Heart right ventricle (tissue), 16 donors: ENCODE results near the gene FAM83F. TPM values are rescaled to one million over a fixed set of nuclear protein-coding genes. Genes with fewer than 3 reads are reported as not detected.
"Not testable (repeated sequence)": the region's sequence is repeated elsewhere in the genome, so short reads cannot be mapped to it uniquely, and the experiment has no call there.

Source experiments
- ATAC-seq, 8 donors: fragments of 200-7000 bp; cut with Tn5 transposase; one replicate each; pipeline ENCODE4 v1.9.1; 2020; ENCODE audit warnings: mild to moderate bottlenecking in 8 of 8, moderate library complexity in 8 of 8, moderate number of reproducible peaks in 1 of 8
- DNase-seq, 2 donors: peaks; one replicate each; pipeline ENCODE4 v3.0.0-alpha.2; 2020
- H3K27ac ChIP-seq, 10 donors: fragments of 200-600 bp; sonication (generic) in 2 of 10; one replicate each; pipeline versions ENCODE4 v1.5.0 to v1.8.0; 2020 to 2022; ENCODE audit warnings: mild to moderate bottlenecking in 3 of 10
- H3K27me3 ChIP-seq, 7 donors: fragments of 200-600 bp; one replicate each; pipeline ENCODE4 v1.8.0; 2021 to 2022; ENCODE audit warnings: mild to moderate bottlenecking in 2 of 7
- H3K36me3 ChIP-seq, 9 donors: fragments of 200-600 bp; sonication (generic) in 1 of 9; one replicate each; pipeline versions ENCODE4 v1.5.0 to v1.8.0; 2020 to 2022; ENCODE audit warnings: mild to moderate bottlenecking in 2 of 9
- H3K4me1 ChIP-seq, 9 donors: fragments of 200-600 bp; sonication (generic) in 1 of 9; one replicate each; pipeline versions ENCODE4 v1.5.0 to v1.8.0; 2020 to 2022; ENCODE audit warnings: mild to moderate bottlenecking in 4 of 9
- H3K4me3 ChIP-seq, 10 donors: fragments of 200-600 bp; sonication (generic) in 2 of 10; one replicate each; pipeline versions ENCODE4 v1.5.0 to v1.8.0; 2020 to 2022; ENCODE audit warnings: mild to moderate bottlenecking in 7 of 10, moderate library complexity in 2 of 10
- H3K9me3 ChIP-seq, 11 donors: fragments of 200-600 bp in 10 of 11; sonication (generic) in 2 of 11; one replicate each; pipeline versions ENCODE4 v1.5.0 to v1.8.0; 2013 to 2022; ENCODE audit warnings: mild to moderate bottlenecking in 2 of 11, control low read depth in 1 of 11, moderate library complexity in 1 of 11
- CTCF ChIP-seq, 9 donors: fragments of 200-600 bp; sonication (generic) in 2 of 9; IDR thresholded peaks; one replicate each; pipeline versions ENCODE4 v1.5.0 to v1.8.0; 2021 to 2022; ENCODE audit warnings: antibody characterized with exemption in 9 of 9, mild to moderate bottlenecking in 5 of 9, moderate library complexity in 1 of 9
- WGBS, 2 donors: extraction: QIAGEN DNeasy Blood & Tissue Kit; methylation state at CpG; one replicate each; pipeline ENCODE4 v1.1.7; 2013; ENCODE audit warnings: inconsistent platforms in 1 of 2; 5-methylcytosine and 5-hydroxymethylcytosine counted together
- intact Hi-C, 10 donors: fragments of 100-400 bp; cut with DNase I; formaldehyde crosslinking; loops; one replicate each; pipeline versions ENCODE4 v1.11.1 to v1.14.2; 2022
- polyA plus RNA-seq, 2 donors: library from polyadenylated mRNA; stranded (reverse); fragments of 200-250 nt; gene quantifications; one replicate each; pipeline ENCODE4 v1.2.3, GENCODE V29; 2013
- total RNA-seq, 10 donors: library from RNA; stranded (reverse); fragmentation: NEBNext Ultra II Directional in 3 of 10; extraction: Animal tissue kit (Norgen Biotek cat#: 25700) in 3 of 10; gene quantifications; one replicate each; pipeline versions ENCODE4 v1.2.1 to v1.2.4, GENCODE V29; 2021 to 2023
- donor health status: Arrhythmogenic right ventricular cardiomyopathy.
- donor health status: ischemic (EF 13 %, LVEDD 7.1; RV severe dilation, severe dysfunction).
- donor health status: healthy with polysubstance abuse.
- donor health status: DM: no; HTN: yes; CAD: no.
- donor health status: DM: no; HTN: no; CAD: no.
- donor health status: ischemic (EF 25% LVEDD 6.9; RV normal size, moderate dysfunction).
- donor health status: ischemic (EF 25% LVEDD 5.7; RV mildly dilated, moderate dysfunction).
- donor health status: healthy.
- donor health status: DM: yes; HTN: yes; CAD: no.
- donor health status: Ischemic cardiomyopathy.
- donor health status: ischemic (EF 35%, LVEDD 5.7; RV mildly dilated, moderate dysfunction).
- donor health status: nonischemic (EF 11% LVEDD 7.7; RV severe dilation, severe dysfunction).
- donor health status: DM: yes; HTN: yes; CAD: no.
- donor health status: PGD.
- donor health status: ischemic (EF 29% LVEDD 5.4; RV normal size, mild dysfunction).
- donor health status: nonischemic (EF 23%, LVEDD 6.1; RV moderate dilation, normal function).

Gene FAM83F
- total and polyA plus RNA-seq, 12 donors = 1.1 to 9.7 (median 2.3) TPM

GRCh38 chr22:40023341-40023841 is 28.6 kb downstream of the FAM83F start:
- H3K27ac ChIP-seq = no peak overlapping the region
- WGBS, 2 donors = 76 to 77% methylated on average over 16 of the region's 16 CpGs
- DNase-seq (no peak), ATAC-seq (no peak)
- no peak for TF ChIP-seq CTCF (IDR thresholded peaks at IDR 0.05)
- no peak overlapping the region for H3K4me3 ChIP-seq
- H3K4me1 ChIP-seq = peaks cover 0 to 8% (median 6%) of the 10 kb centered on the region in 9 donors
- no peaks in the 10 kb centered on the region for H3K36me3 ChIP-seq
- peaks cover 0 to 12% (median 0%) of the 10 kb centered on the region in 7 donors for H3K27me3 ChIP-seq
- intact Hi-C loops = loop anchor here in 8 of 10 donors (2.0 to 10.0 kb wide), 10 partner anchors 81 to 491 kb away; partner anchors contain the start of gene RPS19BP1 (in 1 of the 8)
- H3K9me3 ChIP-seq = no peaks in the 10 kb centered on the region

DNA sequence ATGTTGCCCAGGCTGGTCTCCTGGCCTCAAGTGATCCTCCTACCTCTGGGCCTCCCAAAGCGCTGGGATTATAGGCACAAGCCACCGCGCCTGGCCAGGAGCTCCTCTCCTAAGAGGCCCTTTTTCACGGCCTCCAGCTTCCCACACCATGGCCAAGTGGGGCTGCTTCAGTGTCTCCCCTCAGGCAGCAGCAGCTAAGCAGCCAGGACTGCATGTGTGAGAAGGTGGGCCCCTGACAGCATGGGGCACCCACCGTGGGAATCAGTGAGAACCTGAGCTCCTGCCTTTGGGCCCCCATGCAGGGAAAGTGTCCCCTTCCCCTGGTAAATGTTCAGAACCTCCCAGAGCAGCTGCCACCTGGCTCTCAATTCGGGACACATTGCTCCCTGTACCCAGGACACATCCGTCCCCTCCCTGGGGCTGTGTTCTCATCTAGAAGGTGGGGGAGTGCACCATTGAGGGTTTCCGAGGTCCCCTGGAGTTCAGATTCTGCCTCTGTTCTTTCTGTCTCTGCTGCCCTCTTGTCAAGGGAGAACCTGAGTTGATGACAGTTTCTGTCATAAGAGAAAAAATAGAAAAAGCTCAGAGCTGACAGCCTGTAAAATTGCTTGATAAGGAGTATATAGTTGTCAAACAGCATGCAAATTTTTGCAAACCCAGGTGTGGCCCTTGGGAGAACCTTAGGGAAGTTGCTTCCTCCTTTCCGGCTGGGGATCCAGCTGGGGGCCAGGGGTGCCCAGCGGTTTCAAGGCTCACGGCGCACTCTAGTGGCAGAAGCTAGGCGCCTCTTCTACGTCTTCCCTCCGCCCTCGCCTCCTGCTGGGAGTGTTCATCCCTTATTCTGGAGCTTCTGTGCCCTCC is 29.7 kb downstream of the FAM83F start:
- intact Hi-C loops = loop anchor here (1.0 to 10.0 kb wide), 15 partner anchors 82 to 492 kb away; partner anchors contain the start of gene RPS19BP1 (in 1 of the 10)
- peaks cover 0 to 8% (median 6%) of the 10 kb centered on the region in 9 donors for H3K4me1 ChIP-seq
- H3K4me3 ChIP-seq = no peak overlapping the region
- ATAC-seq (peak in 7 of 8 donors; percentile 73 to 88 (median 82)), DNase-seq (peak; percentile 49 to 68)
- TF ChIP-seq CTCF (IDR thresholded peaks at IDR 0.05) = peak; percentile 74 to 95 (median 86)
- 32 to 33% methylated on average over 16 of the region's 16 CpGs for WGBS, 2 donors
- H3K36me3 ChIP-seq = no peaks in the 10 kb centered on the region
- peaks cover 0 to 6% (median 0%) of the 10 kb centered on the region in 7 donors for H3K27me3 ChIP-seq
- no peaks in the 10 kb centered on the region for H3K9me3 ChIP-seq
- H3K27ac ChIP-seq = no peak overlapping the region

- intact Hi-C loops = loop anchor here in 7 of 10 donors (1.0 to 10.0 kb wide), 11 partner anchors 90 to 491 kb away; no protein-coding TSS in a partner anchor
These were observed 30.3 kb downstream of the FAM83F start for GRCh38 chr22:40025062-40025379.

More at GRCh38 chr22:40025062-40025379, 30.3 kb downstream of the FAM83F start:
- not testable (repeated sequence) for H3K4me1 ChIP-seq, H3K4me3 ChIP-seq, H3K27ac ChIP-seq, H3K9me3 ChIP-seq, H3K27me3 ChIP-seq, DNase-seq, H3K36me3 ChIP-seq
- ATAC-seq = peak in 1 of 8 donors; percentile 10
- WGBS, 2 donors = 30 to 32% methylated on average over 5 of the region's 5 CpGs
- TF ChIP-seq CTCF (IDR thresholded peaks at IDR 0.05) = peak in 4 of 9 donors; percentile 4 to 38 (median 16)
